ENCODE results near the gene CACNA1C.
A peak's percentile ranks its signal among the peaks of the same experiment; 100 is the strongest.
"Not testable (repeated sequence)": the region's sequence is repeated elsewhere in the genome, so short reads cannot be mapped to it uniquely, and the experiment has no call there.

Gene CACNA1C

GRCh38 chr12:2690348-2691005 lies 637.7 kb downstream of the CACNA1C start:
- DNase-seq (ENCODE audit: low spot score) = no peak

DNA sequence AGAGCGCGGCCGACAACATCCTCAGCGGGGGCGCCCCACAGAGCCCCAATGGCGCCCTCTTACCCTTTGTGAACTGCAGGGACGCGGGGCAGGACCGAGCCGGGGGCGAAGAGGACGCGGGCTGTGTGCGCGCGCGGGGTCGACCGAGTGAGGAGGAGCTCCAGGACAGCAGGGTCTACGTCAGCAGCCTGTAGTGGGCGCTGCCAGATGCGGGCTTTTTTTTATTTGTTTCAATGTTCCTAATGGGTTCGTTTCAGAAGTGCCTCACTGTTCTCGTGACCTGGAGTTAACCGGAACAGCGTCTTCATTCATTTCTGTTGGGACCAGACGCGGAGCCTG lies 638.2 kb downstream of the CACNA1C start:
- DNase-seq (ENCODE audit: low spot score) = no peak

DNA sequence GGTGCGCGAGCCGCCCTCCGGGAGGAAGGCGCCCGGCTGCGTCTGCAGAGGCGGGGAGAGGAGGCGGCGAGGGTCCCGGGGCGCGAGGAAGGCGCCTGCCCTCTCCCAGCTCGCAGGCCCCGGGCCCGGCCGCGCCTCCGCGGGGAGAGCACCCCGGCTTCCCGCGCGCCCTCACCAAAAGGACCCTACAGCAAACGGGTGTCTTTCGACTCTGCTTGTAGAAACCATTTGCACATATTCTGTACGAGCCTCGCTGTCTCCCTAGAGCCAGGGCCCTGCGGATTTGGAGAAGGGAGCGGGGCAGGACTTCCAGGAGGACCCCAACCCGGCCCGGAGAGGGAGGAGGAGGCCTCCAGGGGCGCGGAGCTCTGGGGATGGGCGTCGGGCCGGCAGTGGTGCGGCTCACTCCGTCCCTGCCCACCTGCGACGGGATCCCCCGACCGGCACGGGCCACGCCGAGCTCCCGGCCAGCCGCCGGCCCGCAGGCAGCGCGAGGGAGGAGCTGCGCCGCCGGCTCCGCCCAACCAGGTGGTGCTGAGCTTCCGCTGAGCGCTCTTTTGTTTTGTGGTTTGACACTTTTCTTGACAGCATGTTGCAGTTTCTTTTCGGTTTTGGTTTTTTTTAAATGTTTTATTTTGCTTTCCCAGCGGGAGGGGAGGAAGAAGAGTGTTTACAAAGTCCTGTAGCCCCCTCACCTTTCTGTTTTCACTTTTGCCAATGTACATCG lies 638.7 kb downstream of the CACNA1C start:
- no peak for DNase-seq (ENCODE audit: low spot score)

DNA sequence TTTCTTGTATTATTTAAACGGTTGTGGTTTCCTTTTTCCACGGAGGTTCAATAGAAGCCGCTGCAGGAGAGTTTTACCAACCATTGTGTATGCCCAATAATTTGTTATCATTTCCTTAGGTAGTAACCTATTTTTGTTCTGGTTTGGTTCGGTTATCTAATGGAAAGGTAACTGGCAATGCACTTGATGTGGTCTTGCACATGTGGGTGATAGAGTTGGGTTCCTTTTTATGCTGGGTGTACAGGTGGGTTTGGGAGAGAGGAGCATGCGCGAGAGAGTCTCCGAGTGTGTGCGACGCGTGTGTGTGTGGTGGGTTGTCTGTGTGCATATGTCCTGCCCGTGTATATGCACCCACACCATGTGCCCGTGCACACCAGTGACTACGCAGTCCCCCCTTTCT lies 639.3 kb downstream of the CACNA1C start:
- DNase-seq (ENCODE audit: low spot score) = no peak

DNA sequence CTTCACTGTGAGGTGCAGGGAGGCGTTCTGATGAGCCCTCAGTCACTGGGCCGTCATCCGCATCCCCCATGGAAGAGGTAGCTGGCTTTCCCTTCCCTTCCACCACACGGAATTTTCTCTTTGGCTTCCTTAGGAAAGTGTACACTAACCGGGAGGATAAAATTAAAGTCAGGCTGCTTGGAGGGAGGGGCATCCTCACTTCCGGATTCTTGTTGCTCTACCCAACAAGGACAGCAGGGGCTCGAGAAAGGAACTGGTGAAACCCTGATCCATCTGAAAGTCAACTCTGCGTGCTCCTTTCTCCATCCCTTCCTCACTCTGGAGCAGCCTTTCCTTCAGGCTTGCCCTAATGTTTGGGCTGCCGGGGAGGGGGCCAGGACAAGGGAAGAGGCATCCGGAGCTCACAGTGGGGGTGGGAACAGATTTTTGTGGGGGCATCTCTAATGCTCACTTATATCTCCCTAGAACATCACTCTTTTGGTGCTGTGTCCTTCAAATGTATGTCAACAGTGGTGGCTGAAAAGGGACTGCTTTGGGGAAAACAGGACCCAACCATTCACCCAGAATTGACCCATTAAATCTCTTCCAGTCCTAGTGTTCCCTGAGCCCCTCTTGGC lies 640.6 kb downstream of the CACNA1C start:
- DNase-seq (ENCODE audit: low spot score) = no peak

DNA sequence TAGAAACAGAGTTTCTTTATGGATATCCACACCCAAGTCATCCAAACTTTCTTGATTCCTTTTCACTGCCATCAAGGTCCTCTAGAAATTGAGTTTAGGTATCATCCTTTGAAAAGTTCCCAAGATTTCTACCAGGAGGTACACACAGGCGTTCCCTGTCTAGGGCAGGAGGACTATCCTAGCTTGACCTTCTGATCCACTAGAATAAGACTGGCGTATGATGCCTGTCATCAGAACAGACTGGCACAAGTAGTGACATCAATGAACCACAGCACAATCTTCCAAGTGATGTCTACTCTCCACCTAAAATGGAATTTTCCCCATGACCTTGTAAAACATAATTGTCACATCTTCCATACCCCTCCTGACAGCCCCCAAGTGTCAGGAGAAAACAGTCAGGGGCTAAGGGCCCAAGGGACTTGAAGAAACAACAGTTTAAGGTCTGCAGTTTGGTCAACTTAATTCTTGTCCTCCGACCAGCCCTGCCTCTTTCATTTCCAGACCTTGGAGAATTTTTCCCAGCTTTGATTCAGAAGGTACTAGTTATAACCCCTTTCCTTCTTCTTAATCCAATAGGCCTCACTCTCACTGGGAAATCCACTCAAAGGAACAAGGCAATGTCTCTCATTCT lies 641.3 kb downstream of the CACNA1C start:
- DNase-seq (ENCODE audit: low spot score) = no peak

DNA sequence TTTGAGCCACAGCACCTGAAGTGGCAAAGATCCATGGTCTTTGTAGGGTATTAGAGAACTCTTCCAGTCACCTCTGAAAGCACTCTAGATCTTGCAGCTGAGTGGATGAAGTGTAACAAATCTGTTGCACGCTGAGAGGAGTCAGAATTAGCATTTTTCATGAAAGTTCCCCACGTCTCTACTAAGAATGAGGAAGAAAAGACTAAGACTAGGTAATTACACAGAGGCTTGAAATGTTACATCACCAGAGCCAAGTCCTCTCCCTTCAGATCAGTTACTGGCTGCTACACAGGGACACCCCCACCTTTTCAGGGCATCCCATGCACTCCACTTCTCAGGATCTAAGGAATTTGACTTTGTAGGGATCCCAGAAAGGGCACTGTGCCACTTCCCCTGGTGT lies 643.3 kb downstream of the CACNA1C start:
- no peak for DNase-seq (ENCODE audit: low spot score)

GRCh38 chr12:2697057-2697800 lies 644.4 kb downstream of the CACNA1C start:
- DNase-seq (ENCODE audit: low spot score) = no peak

DNA sequence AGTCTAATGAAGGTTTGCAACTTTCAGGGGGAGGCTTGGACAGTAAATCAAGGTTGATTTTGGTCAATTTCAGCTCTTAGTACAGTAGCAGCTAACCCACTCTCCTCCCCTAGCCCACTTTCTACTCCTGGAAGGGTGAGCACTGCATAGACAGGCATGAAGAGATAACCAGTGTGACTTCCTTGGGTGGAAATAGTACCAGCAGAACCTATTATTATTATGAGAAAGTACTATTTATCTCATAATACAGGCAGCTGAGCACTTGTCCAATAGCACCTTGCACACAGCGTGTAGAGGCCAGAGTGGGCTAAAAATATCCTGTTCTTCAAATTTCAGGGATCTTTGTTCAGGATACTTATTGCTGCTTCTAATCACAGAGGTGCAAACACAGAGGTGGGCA lies 645.8 kb downstream of the CACNA1C start:
- no peak for DNase-seq (ENCODE audit: low spot score)

DNA sequence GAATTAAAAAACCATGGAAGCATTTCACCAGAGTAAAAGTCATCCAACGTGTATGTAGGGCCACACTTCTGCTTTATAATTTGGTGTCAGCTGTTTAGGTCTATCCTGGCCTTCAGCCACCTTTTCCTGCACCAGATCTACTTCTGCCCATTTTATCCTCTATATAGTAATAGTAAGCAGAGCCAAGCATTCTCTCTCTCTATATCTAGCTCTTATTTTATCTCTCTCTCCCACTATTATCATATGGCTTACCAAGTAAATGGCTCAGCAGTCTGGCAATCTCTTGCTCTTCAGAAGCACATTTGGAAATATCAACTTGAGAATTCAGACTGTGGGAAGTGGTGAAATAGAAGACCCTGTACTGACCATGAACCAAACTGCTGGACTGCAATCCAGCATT lies 657.9 kb downstream of the CACNA1C start:
- DNase-seq (ENCODE audit: low spot score) = no peak

DNA sequence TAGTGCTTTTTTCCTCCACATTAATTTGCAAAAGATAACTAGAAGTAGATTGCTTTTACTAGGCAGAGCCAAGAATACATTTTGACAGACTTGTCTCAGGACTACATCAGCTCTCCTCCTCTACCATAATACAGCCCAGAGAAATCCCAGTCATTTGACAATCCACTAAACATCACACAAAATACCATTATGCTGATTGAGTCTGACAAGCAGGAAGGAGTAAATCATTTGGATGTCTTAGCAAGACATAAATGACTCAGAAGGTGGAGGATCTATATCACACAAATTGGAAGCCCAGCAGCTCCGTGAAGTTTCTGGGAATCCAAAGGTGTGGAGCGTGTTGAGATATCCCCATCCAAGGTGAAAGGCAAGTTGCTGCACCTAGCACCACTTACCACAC lies 666.6 kb downstream of the CACNA1C start:
- no peak for DNase-seq (ENCODE audit: low spot score)

DNA sequence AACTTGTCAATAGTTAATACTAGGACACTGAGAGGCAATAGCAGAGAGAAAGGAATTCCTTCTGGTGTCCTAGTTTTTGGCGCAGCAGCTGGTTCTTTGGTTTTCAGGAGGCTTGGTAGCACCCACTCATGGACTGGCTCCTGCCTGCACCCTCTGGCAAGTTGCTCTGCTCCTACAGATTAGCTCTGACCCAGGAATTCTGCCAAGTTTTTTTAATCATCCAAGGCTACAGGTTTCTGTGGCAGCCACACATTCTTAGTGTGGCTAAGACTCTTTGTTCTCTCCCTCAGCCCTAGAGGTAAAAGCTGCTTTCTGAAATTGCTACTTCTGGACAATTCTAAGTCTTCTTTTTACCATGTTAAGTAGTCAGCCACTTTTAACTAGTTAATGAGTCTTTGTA lies 670.0 kb downstream of the CACNA1C start:
- DNase-seq (ENCODE audit: low spot score) = no peak

DNA sequence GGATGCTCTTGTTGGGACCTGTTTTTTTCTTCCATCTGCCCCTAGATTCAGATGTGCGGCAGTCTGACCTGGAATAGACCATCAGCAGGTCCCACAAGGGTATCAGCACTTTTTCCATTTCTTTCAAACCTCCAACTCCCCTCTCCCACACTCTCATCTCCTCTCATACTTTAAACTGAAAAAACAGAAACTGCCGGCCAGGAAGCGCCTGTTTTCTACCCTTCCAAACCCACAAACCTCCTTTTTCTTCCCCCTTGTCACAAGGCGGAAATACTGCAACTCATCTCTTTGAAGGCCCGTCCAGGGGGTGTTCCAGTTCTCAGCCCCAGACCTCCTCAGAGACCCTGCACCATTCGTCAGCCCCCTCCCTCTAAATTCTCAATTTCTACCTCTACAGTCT lies 679.5 kb downstream of the CACNA1C start:
- DNase-seq (ENCODE audit: low spot score) = no peak

GRCh38 chr12:2733493-2734355 lies 680.9 kb downstream of the CACNA1C start:
- no peak for DNase-seq (ENCODE audit: low spot score)

DNA sequence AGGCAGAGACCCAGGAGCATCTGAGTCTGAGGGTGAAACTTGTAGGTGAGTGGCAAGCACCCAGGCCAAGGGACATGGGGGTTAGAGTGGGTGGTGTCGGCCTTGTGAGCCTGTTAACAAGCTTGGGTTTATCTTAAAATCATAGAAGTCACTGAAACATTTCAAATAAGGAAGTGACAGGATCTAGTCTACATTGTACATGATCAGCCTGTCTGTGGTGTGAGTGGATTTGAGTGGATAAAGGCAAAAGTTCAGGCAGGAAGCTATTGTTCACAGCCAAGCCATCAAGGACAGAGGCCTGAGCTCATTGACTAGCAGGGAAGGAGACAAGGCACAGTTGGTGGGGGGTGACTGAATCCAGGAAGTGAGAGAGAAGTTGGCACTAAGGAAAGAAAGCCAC lies 682.6 kb downstream of the CACNA1C start:
- no peak for DNase-seq (ENCODE audit: low spot score)

DNA sequence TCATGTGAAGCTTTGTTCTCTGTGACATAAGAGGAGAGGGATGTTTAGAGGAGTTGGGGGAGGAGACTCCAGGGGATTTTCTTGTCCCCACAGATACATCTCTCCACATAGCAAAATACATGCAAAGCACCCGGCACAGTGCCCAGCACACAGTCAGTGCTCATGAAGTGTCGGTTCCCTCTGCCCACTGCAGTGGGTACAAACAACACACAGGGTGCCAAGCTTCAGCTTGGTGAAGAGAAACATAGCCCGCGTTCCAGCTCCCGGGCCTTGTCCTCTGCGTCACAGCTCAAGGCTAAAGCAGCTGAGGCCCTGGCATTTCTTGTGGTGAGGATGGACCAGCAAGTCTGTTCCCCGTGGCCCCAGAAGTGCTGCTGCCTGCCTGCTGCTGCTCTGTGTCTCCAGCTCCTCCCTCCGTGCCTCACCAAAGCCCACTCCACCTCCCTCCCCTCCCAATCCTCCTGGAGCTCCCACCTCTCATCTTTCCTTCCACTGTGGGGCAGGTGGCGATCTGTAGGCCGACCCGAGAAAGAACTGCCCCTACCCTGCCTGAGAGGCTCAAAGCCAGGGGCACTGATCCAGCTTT lies 685.0 kb downstream of the CACNA1C start:
- no peak for DNase-seq (ENCODE audit: low spot score)

GRCh38 chr12:2739069-2739468 lies 686.3 kb downstream of the CACNA1C start:
- DNase-seq (ENCODE audit: low spot score) = no peak

DNA sequence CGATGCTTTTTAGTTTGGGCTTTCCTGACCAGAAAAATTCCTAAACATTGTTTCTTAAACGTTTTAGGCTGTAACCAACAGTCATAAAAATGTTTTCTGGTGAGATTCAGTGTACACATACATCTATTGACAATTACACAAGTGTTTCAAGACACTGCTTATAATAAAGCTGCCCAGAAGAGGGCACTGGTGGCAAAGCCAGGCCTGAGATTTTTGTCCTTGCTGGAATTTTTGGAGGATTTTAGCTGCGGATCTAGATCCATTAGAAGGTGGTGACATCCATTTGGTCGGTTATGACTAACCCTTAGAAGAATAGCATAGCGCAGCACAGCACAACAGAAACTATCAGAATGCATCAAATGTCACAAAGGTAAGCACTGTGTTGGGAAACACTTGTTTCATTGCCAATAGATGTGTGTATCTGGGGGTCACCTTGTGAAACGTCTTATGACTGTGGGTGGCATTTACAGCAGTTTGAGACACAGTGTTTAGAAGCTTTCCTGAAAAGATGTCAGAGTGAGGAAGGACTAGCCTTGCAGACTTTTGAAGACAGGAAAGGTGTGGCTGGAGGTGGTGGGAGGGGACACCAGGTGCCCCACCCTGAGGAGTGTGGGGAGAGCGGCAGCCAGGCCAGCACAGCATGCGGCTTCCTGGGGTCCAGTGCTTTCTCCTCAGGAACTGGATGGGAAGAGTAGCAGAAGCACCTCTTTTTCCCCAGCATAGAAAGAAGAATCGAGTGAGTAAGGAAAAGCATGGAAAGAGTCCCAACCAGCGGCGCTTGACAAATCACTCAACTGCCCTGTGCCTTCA lies 687.2 kb downstream of the CACNA1C start:
- DNase-seq (ENCODE audit: low spot score) = peak; percentile 38

- not testable (repeated sequence) for DNase-seq (ENCODE audit: low spot score)
These were observed 689.2 kb downstream of the CACNA1C start for GRCh38 chr12:2742037-2742436.

- DNase-seq (ENCODE audit: low spot score) = no peak
These were observed 690.7 kb downstream of the CACNA1C start for GRCh38 chr12:2743478-2743877.
